ENCODE data around the gene CCDC158.
"Not testable (repeated sequence)": the region's sequence is repeated elsewhere in the genome, so short reads cannot be mapped to it uniquely, and the experiment has no call there.

CCDC158 gene

DNA sequence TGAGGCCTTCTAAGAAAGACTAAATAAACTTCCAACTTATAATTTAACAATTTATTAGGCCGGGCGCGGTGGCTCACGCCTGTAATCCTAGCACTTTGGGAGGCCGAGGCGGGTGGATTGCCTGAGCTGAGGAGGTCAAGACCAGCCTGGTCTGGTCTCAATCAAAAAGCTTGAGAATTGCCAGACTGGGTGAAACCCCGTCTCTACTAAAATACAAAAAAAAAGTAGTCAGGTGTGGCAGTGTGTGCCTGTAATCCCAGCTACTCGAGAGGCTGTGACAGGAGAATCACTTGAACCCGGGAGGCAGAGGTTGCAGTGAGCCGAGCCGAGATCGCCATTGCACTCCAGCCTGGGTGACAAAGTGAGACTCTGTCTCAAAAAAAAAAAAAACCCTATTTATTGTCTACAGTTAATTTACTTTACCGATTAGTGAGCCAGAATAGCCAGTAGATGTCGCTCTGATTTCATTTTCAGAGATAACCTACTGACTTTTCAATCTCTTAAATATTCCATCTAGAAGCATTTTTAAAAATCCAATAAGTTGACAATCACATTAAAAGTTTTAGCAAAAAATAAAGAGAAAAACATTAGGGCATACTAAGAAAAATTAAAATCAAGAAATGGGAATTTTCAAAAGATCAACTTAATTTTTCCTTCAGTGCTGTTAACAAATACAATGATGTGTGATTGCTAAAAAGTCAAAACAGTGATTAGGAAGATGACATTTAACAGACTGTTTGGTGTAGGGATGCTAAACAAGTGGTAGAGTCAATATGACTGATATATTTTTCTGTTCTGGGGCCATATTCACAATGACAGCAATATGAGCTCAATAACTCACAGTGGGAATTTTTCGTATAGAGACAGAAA is 9.8 kb upstream of the CCDC158 start:
- peak; percentile 25 for DNase-seq (ENCODE audit: extremely low read depth, low read depth)
- peak; percentile 67 for TF ChIP-seq CTCF (IDR thresholded peaks at IDR 0.05; ENCODE audit: low read depth, low read length)

DNA sequence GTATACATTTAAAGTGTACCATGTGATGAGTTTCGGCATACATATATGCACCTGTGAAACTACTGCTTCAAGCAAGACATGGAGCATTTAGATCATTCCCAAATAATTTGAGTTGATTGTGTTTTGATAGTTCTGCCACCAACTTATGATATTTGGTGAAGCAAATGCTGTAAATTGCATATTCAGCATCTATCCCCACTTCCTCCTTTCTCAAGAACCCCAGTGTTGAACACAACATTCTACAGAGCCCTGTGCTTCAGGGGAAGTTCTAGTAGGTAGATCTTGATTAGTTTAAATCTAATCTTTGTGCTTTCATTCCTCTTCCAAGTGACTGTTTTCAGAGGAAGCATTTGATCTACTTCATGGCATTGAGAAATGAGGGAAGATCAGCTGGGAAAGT is 8.7 kb upstream of the CCDC158 start:
- TF ChIP-seq CTCF (IDR thresholded peaks at IDR 0.05; ENCODE audit: low read depth, low read length) = no peak
- DNase-seq (ENCODE audit: extremely low read depth, low read depth) = no peak

DNA sequence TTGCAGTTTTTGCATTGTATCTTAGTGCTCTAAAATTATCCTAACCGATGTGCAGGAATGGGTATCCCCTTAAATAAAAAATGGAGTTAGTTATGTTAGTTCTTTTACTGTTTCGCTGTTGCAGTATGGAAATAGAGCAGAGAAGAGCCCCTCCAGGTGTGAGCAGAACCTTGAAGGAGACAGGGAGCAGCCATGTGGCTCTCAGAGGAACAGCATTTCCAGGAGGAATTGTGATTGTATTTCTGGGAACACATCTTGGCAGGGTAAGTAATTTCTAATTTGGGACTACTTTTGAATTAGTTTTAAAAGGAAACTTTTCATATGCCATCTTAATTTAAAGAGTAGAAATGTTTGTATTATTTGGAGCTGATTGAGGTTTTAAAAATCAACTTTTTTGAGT is 5.3 kb upstream of the CCDC158 start:
- DNase-seq (ENCODE audit: extremely low read depth, low read depth) = no peak
- no peak; the same call in none of the 2 replicates for TF ChIP-seq CTCF (IDR thresholded peaks at IDR 0.05; ENCODE audit: low read depth, low read length)

DNA sequence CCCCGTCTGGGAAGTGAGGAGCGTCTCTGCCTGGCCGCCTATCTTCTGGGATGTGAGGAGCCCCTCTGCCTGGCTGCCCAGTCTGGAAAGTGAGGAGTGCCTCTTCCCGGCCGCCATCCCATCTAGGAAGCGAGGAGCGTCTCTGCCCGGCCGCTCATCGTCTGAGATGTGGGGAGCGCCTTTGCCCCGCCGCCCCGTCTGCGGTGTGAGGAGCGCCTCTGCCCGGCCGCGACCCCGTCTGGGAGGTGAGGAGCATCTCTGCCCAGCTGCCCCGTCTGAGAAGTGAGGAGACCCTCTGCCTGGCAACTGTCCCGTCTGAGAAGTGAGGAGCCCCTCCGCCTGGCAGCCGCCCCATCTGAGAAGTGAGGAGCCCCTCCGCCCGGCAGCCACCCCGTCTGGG is 2.2 kb upstream of the CCDC158 start:
- DNase-seq (ENCODE audit: extremely low read depth, low read depth) = not testable (repeated sequence)

DNA sequence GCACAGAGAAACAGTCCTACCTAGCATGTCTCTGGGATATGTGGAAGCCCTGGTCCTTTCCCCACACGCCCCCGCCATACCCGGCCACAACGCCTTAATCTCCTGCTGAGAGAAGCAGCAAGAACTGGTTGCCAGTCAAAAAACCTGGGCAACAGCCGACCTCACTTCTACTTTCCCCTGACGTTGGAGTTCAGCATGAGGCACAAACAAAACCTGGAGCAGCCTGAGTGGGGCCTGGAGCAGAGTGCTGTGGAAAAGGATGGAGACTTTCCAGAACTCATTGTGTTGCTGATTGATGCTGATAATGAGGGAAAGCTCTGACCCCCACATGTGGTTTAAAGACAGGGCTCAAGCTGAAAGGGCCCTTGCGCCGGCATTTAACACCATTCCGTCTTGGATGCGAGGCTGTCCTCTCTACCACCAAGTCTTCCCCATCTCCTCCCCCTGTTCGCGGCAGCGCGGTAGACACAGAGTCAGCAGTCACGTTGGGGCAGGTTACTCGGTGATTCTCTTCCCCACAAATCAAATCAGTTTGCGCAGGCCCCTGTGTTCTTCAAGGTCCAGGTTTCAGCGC is 666 bp downstream of the CCDC158 start:
- DNase-seq (ENCODE audit: extremely low read depth, low read depth) = no peak
- no peak for TF ChIP-seq CTCF (IDR thresholded peaks at IDR 0.05; ENCODE audit: low read depth, low read length)

GRCh38 chr4:76410636-76411035 is 10.3 kb downstream of the CCDC158 start:
- TF ChIP-seq CTCF (IDR thresholded peaks at IDR 0.05; ENCODE audit: low read depth, low read length) = no peak
- no peak for DNase-seq (ENCODE audit: extremely low read depth, low read depth)

- no peak for DNase-seq (ENCODE audit: extremely low read depth, low read depth)
- TF ChIP-seq CTCF (IDR thresholded peaks at IDR 0.05; ENCODE audit: low read depth, low read length) = no peak
These were observed 13.4 kb downstream of the CCDC158 start for GRCh38 chr4:76407440-76408119.

All from AG09319 (cell line).